Smooth muscle cell (in vitro differentiated cells): Measurements from ENCODE around the gene BRD1. TPM values are rescaled to one million over a fixed set of nuclear protein-coding genes. Genes with fewer than 3 reads are reported as not detected.

Experiments used
- DNase-seq: peaks from one replicate; lab custom pipeline; 2025; ENCODE audit not compliant: unreplicated experiment; lab: John Stamatoyannopoulos, UW
- H2AFZ ChIP-seq: fragments of 200-600 bp; sonication (generic); 2 replicates; pipeline ENCODE4 v1.6.0; 2016; ENCODE audit warnings: antibody characterized with exemption, low read depth, mild to moderate bottlenecking
- H3F3A ChIP-seq: fragments of 200-600 bp; sonication (generic); 2 replicates; pipeline ENCODE4 v1.6.0; 2017; ENCODE audit warnings: antibody characterized with exemption, low read depth
- H3K27ac ChIP-seq: fragments of 200-600 bp; sonication (generic); 2 replicates; pipeline ENCODE4 v1.5.1; 2016; ENCODE audit warnings: low read depth, mild to moderate bottlenecking
- H3K27me3 ChIP-seq: fragments of 200-600 bp; sonication (generic); 2 replicates; pipeline ENCODE4 v1.6.1; 2016; ENCODE audit warnings: low read depth, mild to moderate bottlenecking
- H3K36me3 ChIP-seq: fragments of 200-600 bp; sonication (generic); 2 replicates; pipeline ENCODE4 v1.5.1; 2016; ENCODE audit warnings: low read depth
- H3K4me1 ChIP-seq: fragments of 200-600 bp; sonication (generic); 2 replicates; pipeline ENCODE4 v1.5.1; 2016; ENCODE audit warnings: low read depth
- H3K4me2 ChIP-seq: fragments of 200-600 bp; sonication (generic); 2 replicates; pipeline ENCODE4 v1.6.0; 2016; ENCODE audit warnings: mild to moderate bottlenecking
- H3K4me3 ChIP-seq: fragments of 200-600 bp; sonication (generic); 2 replicates; pipeline ENCODE4 v1.5.1; 2016; ENCODE audit warnings: mild to moderate bottlenecking
- H3K79me2 ChIP-seq: fragments of 200-600 bp; sonication (generic); 2 replicates; pipeline ENCODE4 v1.6.0; 2016; ENCODE audit warnings: low read depth, mild to moderate bottlenecking
- H3K9ac ChIP-seq: fragments of 200-600 bp; sonication (generic); 2 replicates; pipeline ENCODE4 v1.6.0; 2016; ENCODE audit warnings: low read depth
- H3K9me3 ChIP-seq: fragments of 200-600 bp; sonication (generic); replicated peaks from 2 replicates; pipeline ENCODE4 v1.5.1; 2016; ENCODE audit warnings: low read depth
- H4K20me1 ChIP-seq: fragments of 200-600 bp; sonication (generic); 2 replicates; pipeline ENCODE4 v1.6.0; 2016; ENCODE audit warnings: low read depth
- CTCF ChIP-seq: fragments of 200-600 bp; sonication (generic); IDR thresholded peaks from 2 replicates; pipeline ENCODE4 v1.5.1; 2017; ENCODE audit warnings: borderline replicate concordance, mild to moderate bottlenecking, antibody characterized with exemption; ENCODE audit not compliant: insufficient read depth, poor library complexity, severe bottlenecking
- WGBS: methylation state at CpG from one replicate; pipeline ENCODE4 v1.1.7; 2016; ENCODE audit warnings: low lambda C conversion rate; 5-methylcytosine and 5-hydroxymethylcytosine counted together
- polyA plus RNA-seq: library from polyadenylated mRNA; unstranded; fragments of >200 nt; fragmentation: Nextera tagmentation; extraction: Ambion mirVana; gene quantifications from 2 replicates; pipeline ENCODE4 v1.2.1, GENCODE V29; 2016
- total RNA-seq: library from RNA; depleted of rRNA; stranded (reverse); fragments of >200 nt; gene quantifications from 2 replicates; pipeline ENCODE4 v1.2.3, GENCODE V29; 2014

BRD1 gene
- total and polyA plus RNA-seq, 2 experiments from 2014 or later, result 15.0 to 20.5 TPM

- DNase-seq, result no peak
- no peaks in the 10 kb centered on the region for H3K27me3 ChIP-seq
- no peaks in the 10 kb centered on the region for H3K36me3 ChIP-seq
- H3K27ac ChIP-seq, result no peak overlapping the region
- no peaks in the 10 kb centered on the region for H3K4me1 ChIP-seq
- H3K9ac ChIP-seq, result no peak overlapping the region
- H4K20me1 ChIP-seq, result no peaks in the 10 kb centered on the region
- no peaks in the 10 kb centered on the region for H3F3A ChIP-seq
- WGBS, result 85% methylated on average over 13 of the region's 13 CpGs
- no peak overlapping the region for H2AFZ ChIP-seq
- no peaks in the 10 kb centered on the region for H3K9me3 ChIP-seq
- no peak overlapping the region for H3K4me2 ChIP-seq
- no peak overlapping the region for H3K4me3 ChIP-seq
- no peaks in the 10 kb centered on the region for H3K79me2 ChIP-seq
- TF ChIP-seq CTCF, result no peak
Measured at GRCh38 chr22:49735901-49736421, 91.7 kb downstream of the BRD1 start.

GRCh38 chr22:49735411-49735900, 92.2 kb downstream of the BRD1 start:
- Histone ChIP-seq H3K9me3 (no peaks in the 10 kb centered on the region), H3K4me1 (no peaks in the 10 kb centered on the region), H2AFZ (no peak overlapping the region), H4K20me1 (no peaks in the 10 kb centered on the region), H3K9ac (no peak overlapping the region), H3K4me2 (no peak overlapping the region), H3K27me3 (no peaks in the 10 kb centered on the region), H3K4me3 (no peak overlapping the region), H3K36me3 (no peaks in the 10 kb centered on the region), H3F3A (no peaks in the 10 kb centered on the region), H3K27ac (no peak overlapping the region), H3K79me2 (no peaks in the 10 kb centered on the region)
- no peak for DNase-seq
- 40% methylated on average over 16 of the region's 16 CpGs for WGBS
- TF ChIP-seq CTCF, result no peak

- no peak for TF ChIP-seq CTCF
- Histone ChIP-seq H3K4me1 (no peaks in the 10 kb centered on the region), H4K20me1 (no peaks in the 10 kb centered on the region), H3K79me2 (no peaks in the 10 kb centered on the region), H3K27me3 (no peaks in the 10 kb centered on the region), H3K36me3 (no peaks in the 10 kb centered on the region), H3K9me3 (no peaks in the 10 kb centered on the region), H3K27ac (no peak overlapping the region), H2AFZ (no peak overlapping the region), H3K9ac (no peak overlapping the region), H3K4me2 (no peak overlapping the region), H3K4me3 (no peak overlapping the region), H3F3A (no peaks in the 10 kb centered on the region)
- no peak for DNase-seq
- WGBS, result 87% methylated on average over 12 of the region's 12 CpGs
Measured at GRCh38 chr22:49734882-49735281, 92.8 kb downstream of the BRD1 start.

GRCh38 chr22:49734390-49734789, 93.3 kb downstream of the BRD1 start:
- Histone ChIP-seq H3K79me2 (no peaks in the 10 kb centered on the region), H3K9ac (no peak overlapping the region), H4K20me1 (no peaks in the 10 kb centered on the region), H3K4me2 (no peak overlapping the region), H3K4me1 (no peaks in the 10 kb centered on the region), H3K36me3 (no peaks in the 10 kb centered on the region), H2AFZ (no peak overlapping the region), H3K4me3 (no peak overlapping the region), H3K27me3 (peaks cover under 1% of the 10 kb centered on the region), H3K9me3 (no peaks in the 10 kb centered on the region), H3F3A (no peaks in the 10 kb centered on the region), H3K27ac (no peak overlapping the region)
- no peak for TF ChIP-seq CTCF
- 83% methylated on average over 11 of the region's 11 CpGs for WGBS
- DNase-seq, result no peak
